NCI-H187 (cell line): ENCODE measurements around the gene ANKRD7.
"Not testable (repeated sequence)": the region's sequence is repeated elsewhere in the genome, so short reads cannot be mapped to it uniquely, and the experiment has no call there.

Source experiments
- DNase-seq, 2 experiments: peaks; one replicate each; lab custom pipeline; 2025; lab: John Stamatoyannopoulos, UW

Gene ANKRD7

GRCh38 chr7:118233799-118234198 is 9.3 kb downstream of the ANKRD7 start:
- DNase-seq = no peak

GRCh38 chr7:118239014-118239413 is 14.5 kb downstream of the ANKRD7 start:
- DNase-seq = no peak

GRCh38 chr7:118240320-118240719 is 15.8 kb downstream of the ANKRD7 start:
- not testable (repeated sequence) for DNase-seq

- no peak for DNase-seq
These were observed 19.2 kb downstream of the ANKRD7 start for GRCh38 chr7:118243695-118244094.

- DNase-seq = no peak
These were observed 20.9 kb downstream of the ANKRD7 start for GRCh38 chr7:118245267-118246040.

GRCh38 chr7:118250860-118251494 is 26.5 kb downstream of the ANKRD7 start:
- no peak for DNase-seq

GRCh38 chr7:118252087-118252486 is 27.6 kb downstream of the ANKRD7 start:
- no peak for DNase-seq

- DNase-seq = no peak
These were observed 34.6 kb downstream of the ANKRD7 start for GRCh38 chr7:118259115-118259514.

- DNase-seq = no peak
These were observed 40.3 kb downstream of the ANKRD7 start for GRCh38 chr7:118264836-118265235.

GRCh38 chr7:118280319-118281012 is 56.0 kb downstream of the ANKRD7 start:
- DNase-seq = no peak

- DNase-seq = no peak
These were observed 56.7 kb downstream of the ANKRD7 start for GRCh38 chr7:118281196-118281595.

- DNase-seq = no peak
These were observed 60.9 kb downstream of the ANKRD7 start for GRCh38 chr7:118285358-118285757.

- DNase-seq = no peak
These were observed 61.6 kb downstream of the ANKRD7 start for GRCh38 chr7:118286131-118286530.

GRCh38 chr7:118288098-118288497 is 63.6 kb downstream of the ANKRD7 start:
- no peak for DNase-seq

- no peak for DNase-seq
These were observed 65.0 kb downstream of the ANKRD7 start for GRCh38 chr7:118289476-118289875.
